Left lobe of liver (tissue), 2 donors: ENCODE measurements around the gene TARS3. TPM values are rescaled to one million over a fixed set of nuclear protein-coding genes. Genes with fewer than 3 reads are reported as not detected.
"Not testable (repeated sequence)": the region's sequence is repeated elsewhere in the genome, so short reads cannot be mapped to it uniquely, and the experiment has no call there.

Source experiments
- ATAC-seq: fragments of 200-7000 bp; cut with Tn5 transposase; one replicate; pipeline ENCODE4 v1.9.1; 2020; ENCODE audit warnings: mild to moderate bottlenecking, moderate library complexity
- DNase-seq: peaks from one replicate; pipeline ENCODE4 v3.0.0-alpha.2; 2020; ENCODE audit warnings: low spot score
- total RNA-seq: library from RNA; stranded (reverse); gene quantifications from one replicate; pipeline ENCODE4 v1.2.1, GENCODE V29; 2021
- donor health status: DM: no; HTN: no; CAD: no; lungs with moderate emphysema.
- donor health status: DM: no; HTN: yes; CAD: no.

Gene TARS3
- total RNA-seq, 1 donor from 2014 or later: 5.1 TPM

GRCh38 chr15:101633356-101633755 lies 90.9 kb downstream of the TARS3 start:
- DNase-seq (no peak), ATAC-seq (no peak)

- not testable (repeated sequence) for DNase-seq, ATAC-seq
These were observed 97.5 kb downstream of the TARS3 start for GRCh38 chr15:101626729-101627128.

DNA sequence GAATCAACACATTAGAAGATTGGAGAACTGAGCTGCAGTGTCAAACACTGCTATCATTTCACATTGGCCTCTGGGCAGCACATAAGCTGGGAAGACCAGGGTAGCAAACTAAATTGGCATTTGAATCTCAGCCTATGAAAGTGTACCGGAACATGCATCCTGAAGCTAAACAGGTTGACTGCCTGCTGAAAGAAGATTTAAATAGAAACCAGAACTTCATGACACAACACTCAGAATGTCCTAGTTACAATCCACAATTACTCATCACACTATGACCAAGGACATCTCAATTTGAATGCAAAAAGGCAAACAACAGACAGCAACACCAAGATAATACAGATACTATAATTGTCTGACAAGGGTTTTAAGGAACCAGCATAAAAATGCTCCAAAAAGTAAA lies 98.3 kb downstream of the TARS3 start:
- no peak for DNase-seq
- ATAC-seq: no peak

DNA sequence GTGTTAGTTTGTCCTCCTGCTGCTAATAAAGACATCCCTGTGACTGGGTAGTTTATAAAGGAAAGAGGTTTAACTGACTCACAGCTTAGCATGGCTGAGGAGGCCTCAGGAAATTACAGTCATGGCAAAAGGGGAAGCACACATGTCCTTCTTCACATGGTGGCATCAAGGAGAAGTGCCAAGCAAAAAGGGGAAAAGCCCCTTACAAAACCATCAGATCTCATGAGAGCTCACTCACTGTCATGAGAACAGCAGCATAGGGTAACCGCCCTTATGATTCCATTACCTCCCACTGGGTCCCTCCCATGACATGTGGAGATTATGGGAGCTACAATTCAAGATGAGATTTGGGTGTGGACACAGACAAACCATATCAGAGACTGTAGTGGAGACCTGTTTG lies 99.1 kb downstream of the TARS3 start:
- ATAC-seq: no peak
- DNase-seq: no peak

DNA sequence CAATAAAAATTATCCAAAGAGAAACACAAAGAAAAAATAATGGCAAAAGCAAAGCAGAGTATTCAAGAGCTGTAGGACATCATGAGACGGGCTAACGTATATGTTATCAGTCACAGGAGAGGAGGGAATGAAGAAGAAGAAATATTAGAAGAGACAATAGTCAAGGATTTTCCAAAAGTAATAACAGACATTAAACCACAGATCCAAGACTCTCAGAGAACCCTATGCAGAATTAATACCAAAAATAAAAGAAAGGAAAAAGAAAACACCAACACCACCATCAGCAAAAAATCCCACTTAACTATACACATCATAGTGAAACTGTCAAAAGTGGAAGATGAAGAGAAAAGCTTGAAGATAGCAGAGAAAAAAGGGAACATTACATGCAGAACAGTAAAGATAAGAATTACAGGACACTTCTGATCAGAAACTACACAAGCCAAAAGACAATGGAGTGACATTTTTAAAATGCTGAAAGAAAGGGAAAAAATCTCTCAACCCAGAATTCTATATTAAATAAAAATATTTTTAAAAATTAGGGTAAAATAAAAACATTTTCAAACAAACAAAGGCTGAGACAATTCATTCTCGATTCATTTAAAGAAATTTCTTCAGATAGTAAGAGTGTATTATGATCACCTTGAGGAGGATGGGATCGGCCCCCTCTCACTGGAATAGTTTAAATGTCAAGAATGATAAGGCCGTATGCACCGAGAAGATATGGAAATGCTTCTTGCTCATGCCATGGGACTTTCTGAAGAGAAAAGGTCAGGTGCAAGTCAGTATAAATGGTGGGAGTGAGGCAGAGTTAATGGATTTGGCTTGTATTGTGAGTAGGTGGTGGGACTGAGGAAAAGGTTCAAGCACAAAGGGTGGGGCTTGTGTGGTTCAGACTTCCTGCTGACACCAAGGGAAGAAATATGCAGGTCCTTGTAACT lies 100.6 kb downstream of the TARS3 start:
- ATAC-seq: no peak

GRCh38 chr15:101621961-101622360 lies 102.3 kb downstream of the TARS3 start:
- DNase-seq (no peak), ATAC-seq (no peak)

More for the DNA sequence above, 100.6 kb downstream of the TARS3 start:
- no peak for DNase-seq

GRCh38 chr15:101620671-101621070 lies 103.6 kb downstream of the TARS3 start:
- DNase-seq (no peak), ATAC-seq (no peak)

- DNase-seq (no peak), ATAC-seq (no peak)
These were observed 104.7 kb downstream of the TARS3 start for GRCh38 chr15:101619615-101619865.

GRCh38 chr15:101618851-101619614 lies 105.2 kb downstream of the TARS3 start:
- no peak for DNase-seq
- ATAC-seq: no peak

DNA sequence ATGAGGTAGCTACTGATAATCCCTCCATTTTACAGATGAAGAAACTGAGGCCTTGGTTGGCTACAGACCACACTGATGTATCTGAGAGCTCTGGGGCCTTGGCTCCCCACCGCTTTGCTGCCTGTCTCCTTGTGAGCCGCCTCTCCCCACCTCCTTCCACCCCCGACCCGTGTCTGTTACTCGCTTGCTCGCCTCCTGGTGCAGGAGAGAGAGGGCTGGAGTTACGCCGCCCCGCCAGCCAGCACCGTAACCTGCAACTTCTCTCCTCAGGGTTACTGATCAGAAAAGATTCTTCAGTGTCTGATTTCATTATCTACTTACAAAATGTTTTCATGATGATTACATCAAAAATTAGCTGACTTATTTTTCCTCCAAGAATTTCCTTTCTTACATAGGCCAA lies 106.2 kb downstream of the TARS3 start:
- no peak for ATAC-seq
- no peak for DNase-seq

DNA sequence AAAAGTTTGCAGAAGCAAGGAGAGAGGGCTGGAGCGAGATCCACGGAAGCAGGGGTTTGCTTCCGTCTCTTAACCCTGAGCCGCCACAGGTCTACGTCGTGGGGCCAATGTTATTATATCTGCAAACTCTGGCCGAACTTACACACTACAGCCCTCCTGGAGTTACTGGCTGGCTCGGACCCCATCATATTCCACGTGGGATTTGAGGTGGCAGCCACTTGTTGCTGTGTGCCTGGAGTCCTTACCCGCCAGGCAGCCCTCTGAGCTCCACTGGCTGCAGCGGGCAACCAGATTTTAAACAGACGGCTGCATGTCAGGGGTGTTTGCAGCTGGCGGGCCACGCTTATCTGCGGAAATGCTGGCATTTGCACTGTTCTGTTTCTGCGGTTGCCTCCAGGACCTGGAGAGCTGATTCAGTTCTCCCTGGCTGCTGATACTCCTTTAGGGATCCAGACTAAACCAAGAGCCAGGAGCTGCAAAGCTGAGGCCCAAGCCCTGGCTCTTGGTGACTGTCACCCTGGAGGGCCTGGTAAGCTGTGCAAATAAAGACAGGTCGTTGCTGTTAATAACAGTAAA lies 106.8 kb downstream of the TARS3 start:
- no peak for ATAC-seq
- peak; percentile 31 for DNase-seq

DNA sequence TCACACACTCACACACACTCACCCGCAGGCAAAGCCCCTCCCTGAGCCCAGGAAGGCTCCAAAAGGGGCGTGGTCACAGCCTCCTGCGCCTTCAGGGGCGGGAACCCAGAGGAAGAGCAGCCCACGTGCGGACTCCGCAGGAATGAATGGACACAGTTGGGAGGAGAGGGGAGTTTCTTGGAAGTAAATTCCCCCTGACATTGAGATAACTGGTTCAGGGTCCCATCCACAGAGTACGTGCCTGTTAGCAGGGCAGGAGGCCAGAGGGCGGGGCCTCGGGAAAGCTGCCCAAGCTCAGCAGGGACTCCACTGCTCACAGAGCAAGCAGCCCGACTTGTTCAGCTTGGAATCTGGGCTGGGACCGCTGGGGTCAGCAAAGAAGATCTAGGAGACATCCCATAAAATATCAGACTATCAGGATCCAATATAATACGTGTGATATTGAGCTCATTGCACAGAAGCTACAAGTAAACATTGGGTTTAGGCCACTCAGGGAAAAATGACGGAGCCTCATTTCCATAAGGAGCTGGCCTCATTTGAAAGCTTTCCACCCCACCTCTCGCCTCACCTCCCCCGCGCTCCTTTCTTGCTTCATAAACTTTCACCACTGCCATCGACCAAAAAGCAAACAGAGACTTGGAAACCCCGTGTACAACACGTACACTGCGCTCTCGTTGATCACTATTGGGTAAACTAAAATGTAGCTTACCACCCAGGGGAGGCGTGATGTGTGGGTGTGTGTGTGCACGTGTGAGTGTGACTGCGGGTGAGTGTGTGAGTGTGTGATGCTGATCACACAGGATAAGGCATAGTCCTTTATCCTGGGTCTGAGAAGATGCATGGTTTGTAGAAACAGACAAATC lies 108.1 kb downstream of the TARS3 start:
- ATAC-seq (peak; percentile 64), DNase-seq (peak; percentile 87)

DNA sequence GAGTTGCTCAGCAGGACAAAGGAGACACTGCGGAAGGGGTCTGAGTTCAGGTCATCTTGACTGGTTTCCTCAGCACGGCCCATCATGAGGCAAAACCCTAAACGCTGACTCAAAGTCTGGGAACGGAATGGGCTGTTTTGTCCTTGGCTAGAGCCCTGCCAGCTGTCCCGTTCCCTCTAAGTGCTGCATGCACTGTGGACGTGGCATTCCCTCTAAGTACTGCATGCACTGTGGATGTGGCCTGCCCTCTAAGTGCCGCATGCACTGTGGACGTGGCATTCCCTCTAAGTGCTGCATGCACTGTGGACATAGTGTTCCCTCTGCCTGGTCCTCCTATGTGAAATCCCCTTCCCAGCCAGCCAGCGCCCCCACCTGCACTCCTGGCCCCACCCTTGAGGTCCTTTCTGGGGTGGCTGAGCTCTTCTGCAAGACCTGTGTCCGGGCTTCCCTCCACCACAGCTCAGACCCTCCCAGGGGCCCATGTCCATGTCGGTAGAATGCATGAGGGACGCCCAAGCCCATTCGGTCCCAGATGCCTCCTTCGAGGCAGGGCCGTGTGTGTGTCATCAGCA lies 108.8 kb downstream of the TARS3 start:
- DNase-seq: peak; percentile 69
- ATAC-seq: peak; percentile 51

DNA sequence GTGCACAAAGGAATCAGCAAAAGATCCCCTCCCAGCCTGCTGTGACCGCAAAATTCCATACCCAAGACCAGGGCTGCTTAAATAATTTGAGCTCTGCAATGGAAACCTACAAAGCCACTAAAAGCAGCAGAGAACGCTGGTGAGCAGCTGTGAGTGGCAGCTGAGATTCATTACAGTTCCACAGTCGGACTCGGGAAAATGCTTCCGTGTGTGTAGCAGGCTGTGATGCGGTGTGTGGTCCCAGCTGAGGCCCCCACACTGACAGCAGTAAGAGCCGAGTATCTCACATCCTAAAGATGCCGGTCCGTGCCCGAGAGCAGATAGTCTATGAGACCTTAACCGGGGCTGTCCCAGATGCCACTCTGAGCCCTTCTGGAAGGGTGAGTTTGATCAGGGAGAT lies 109.5 kb downstream of the TARS3 start:
- DNase-seq (no peak), ATAC-seq (no peak)

DNA sequence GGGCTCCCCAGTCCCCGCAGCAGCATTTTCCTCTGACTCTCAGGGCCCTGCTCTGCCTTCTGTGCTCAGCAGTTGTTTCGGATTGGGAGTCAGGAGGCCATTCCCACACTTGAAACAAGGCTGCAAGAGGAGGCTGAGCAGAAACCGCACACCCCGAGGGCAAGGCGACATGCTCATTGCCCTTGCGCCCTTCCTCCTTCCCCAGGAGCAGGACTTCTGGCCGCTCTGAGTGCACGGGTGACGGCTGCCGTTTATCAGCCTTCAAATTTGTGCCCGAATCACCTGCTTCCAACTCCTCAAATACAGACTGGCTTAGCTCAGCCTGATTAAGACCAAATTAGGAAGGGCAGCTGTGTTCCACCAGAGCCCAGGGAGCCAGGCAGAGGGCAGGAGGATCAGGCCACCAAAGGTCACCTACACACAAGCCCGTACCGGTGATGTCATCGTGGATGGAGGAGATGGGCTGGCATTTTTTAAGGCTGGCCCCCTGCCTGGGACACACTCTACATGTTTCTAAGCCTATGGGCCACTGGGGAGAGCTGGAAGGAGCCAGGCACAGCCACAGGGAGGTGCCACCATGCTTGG lies 110.2 kb downstream of the TARS3 start:
- peak; percentile 50 for ATAC-seq
- DNase-seq: peak; percentile 65

- DNase-seq: peak; percentile 91
- ATAC-seq: peak; percentile 50
These were observed 110.9 kb downstream of the TARS3 start for GRCh38 chr15:101613130-101614000.

GRCh38 chr15:101612676-101613075 lies 111.6 kb downstream of the TARS3 start:
- ATAC-seq (no peak), DNase-seq (no peak)

DNA sequence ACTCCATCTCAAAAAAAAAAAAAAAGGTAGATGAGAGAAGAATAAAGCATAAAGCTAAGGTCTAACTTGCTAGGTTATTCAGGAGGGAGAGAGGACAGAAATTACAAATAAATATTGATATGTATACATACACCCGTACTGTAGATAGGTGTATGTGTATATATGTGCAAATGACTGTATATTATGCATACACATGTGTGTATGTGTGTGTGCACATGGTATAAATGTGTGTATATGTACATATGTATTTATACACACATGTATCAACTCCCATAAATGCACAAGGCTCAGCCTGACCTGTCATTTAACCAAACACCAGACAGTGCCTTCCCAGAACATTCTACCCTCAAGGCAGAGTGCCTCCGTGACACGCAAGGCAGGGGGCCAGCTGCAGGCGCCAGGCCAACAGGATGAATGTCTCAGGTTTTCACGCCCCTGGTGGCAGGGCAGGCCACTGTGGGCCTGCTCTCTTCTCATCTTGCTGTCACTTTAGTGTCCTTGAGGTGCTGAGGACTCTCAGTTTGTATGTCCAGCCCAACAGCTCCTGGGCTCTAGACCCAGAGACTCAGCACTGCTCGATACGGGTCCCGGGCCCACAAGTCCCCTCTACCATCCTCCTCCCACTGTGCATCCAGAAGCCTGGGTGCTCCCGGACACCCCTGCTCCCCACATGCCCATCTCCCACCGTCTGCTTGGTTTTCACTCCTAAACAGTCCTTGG lies 112.5 kb downstream of the TARS3 start:
- DNase-seq (no peak), ATAC-seq (no peak)

DNA sequence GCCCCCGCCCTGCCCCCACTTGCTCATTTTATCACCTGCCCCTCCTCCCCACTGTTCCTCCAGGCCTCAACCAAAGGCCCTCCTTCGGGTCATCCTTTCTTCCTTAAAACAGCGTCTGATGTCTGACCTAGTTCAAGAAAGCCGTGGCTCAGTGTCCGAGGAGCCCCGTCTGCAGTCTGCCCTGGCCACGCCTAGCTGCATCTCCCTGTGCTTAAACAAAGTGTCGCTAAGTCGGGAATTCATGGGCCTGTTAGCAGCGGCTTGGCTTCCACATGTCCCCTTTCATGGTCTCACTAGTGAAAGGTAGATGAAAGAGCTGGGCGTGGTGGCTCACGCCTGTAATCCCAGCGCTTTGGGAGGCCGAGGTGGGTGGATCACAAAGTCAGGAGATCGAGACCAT lies 113.3 kb downstream of the TARS3 start:
- no peak for ATAC-seq
- no peak for DNase-seq
